ENCODE data around the gene GALNS. TPM values are rescaled to one million over a fixed set of nuclear protein-coding genes. Genes with fewer than 3 reads are reported as not detected.

GALNS gene
- total and polyA plus RNA-seq, 2 of the 4 experiments (the other 2 are of a cell fraction) = 7.2 to 32.5 TPM

- Histone ChIP-seq H3K27ac (ENCODE audit: insufficient read depth, low read length) (peak overlapping the region; percentile 37; the same call in 1 of the 2 replicates), H4K20me1 (ENCODE audit: insufficient read depth, low read length) (peaks cover 2% of the 10 kb centered on the region), H3K9me1 (ENCODE audit: insufficient read depth, low read length) (no peaks in the 10 kb centered on the region; the same call in 1 of the 2 replicates), H4K91ac (ENCODE audit: insufficient read depth, low read depth, low read length) (no peak overlapping the region; the same call in 1 of the 2 replicates), H4K8ac (ENCODE audit: low read depth in 2 of 2, low read length in 2 of 2) (0 out of 4 replicates have a peak overlapping the region, but pooled peaks of 1 of the 2 experiments have one; percentile 55), H3K27me3 (ENCODE audit: control insufficient read depth, insufficient read depth, low read length) (no peaks in the 10 kb centered on the region), H2AK9ac (replicated peaks; ENCODE audit: low read depth, low read length, poor library complexity) (peak overlapping the region; percentile 98), H2BK5ac (ENCODE audit: low read depth, low read length, poor library complexity, severe bottlenecking) (no peak overlapping the region), H3K56ac (ENCODE audit: extremely low read depth, insufficient read depth, low read length) (peak overlapping the region; percentile 30), H3K4ac (ENCODE audit: low read depth, low read length) (peak overlapping the region; percentile 4; the same call in 1 of the 2 replicates), H3K14ac (replicated peaks; ENCODE audit: low read depth, low read length) (peak overlapping the region; percentile 79; the same call in 1 of the 2 replicates), H2AFZ (replicated peaks; ENCODE audit: low read length, poor library complexity) (peak overlapping the region; percentile 43), H2BK120ac (ENCODE audit: low read depth, low read length) (no peak overlapping the region), H3K23ac (ENCODE audit: low read depth, low read length) (peak overlapping the region; percentile 66; the same call in 1 of the 2 replicates), H4K5ac (ENCODE audit: low read depth, low read length) (no peak overlapping the region), H2AK5ac (ENCODE audit: low read depth, low read length) (peak overlapping the region; percentile 82), H3K18ac (ENCODE audit: low read depth, low read length) (no peak overlapping the region), H3K4me2 (ENCODE audit: low read depth, low read length) (peak overlapping the region; percentile 68), H3K4me3 (ENCODE audit: insufficient read depth, low read depth, low read length) (peak overlapping the region; percentile 43), H3K79me1 (ENCODE audit: low read depth in 1 of 2, low read length in 2 of 2) (peaks cover 7 to 39% of the 10 kb centered on the region in 2 experiments; a peak in 3 of 4 replicates), H3K4me1 (ENCODE audit: control insufficient read depth, insufficient read depth, low read length) (peaks cover 8% of the 10 kb centered on the region; the same call in 1 of the 2 replicates), H2BK20ac (ENCODE audit: low read depth, low read length) (no peak overlapping the region), H3K9me3 (ENCODE audit: control insufficient read depth, insufficient read depth, low read length) (no peaks in the 10 kb centered on the region), H3K9ac (ENCODE audit: low read depth, low read length) (peak overlapping the region; percentile 67), H3K36me3 (ENCODE audit: control insufficient read depth, insufficient read depth, low read length) (peaks cover 14% of the 10 kb centered on the region), H2BK15ac (ENCODE audit: low read depth, low read length) (no peak overlapping the region)
- BruUV-seq (replicated peaks) = no TSS peak
- ChIA-PET CTCF (no interaction called here), POLR2A (ENCODE audit: unreplicated experiment) (no interaction called here)
- TF ChIP-seq CEBPB (IDR thresholded peaks at IDR 0.05; ENCODE audit: low read depth, low read length) (no peak), POLR2A (IDR thresholded peaks at IDR 0.05; ENCODE audit: low read depth, low read length) (no peak), FOS (IDR thresholded peaks at IDR 0.05; ENCODE audit: low read depth, low read length) (no peak), SMC3 (IDR thresholded peaks at IDR 0.05; ENCODE audit: low read depth, low read length) (no peak), RCOR1 (IDR thresholded peaks at IDR 0.05; ENCODE audit: insufficient replicate concordance, low read length) (no peak), CHD1 (IDR thresholded peaks at IDR 0.05; ENCODE audit: low read depth, low read length) (no peak), MAFK (IDR thresholded peaks at IDR 0.05; ENCODE audit: low read depth, low read length) (no peak)
- no peak for ATAC-seq (ENCODE audit: low read depth)
- dilution Hi-C loops (cut with HindIII; ENCODE audit: low sequenced_read_pairs, unreplicated experiment) (no loop called here), in situ Hi-C loops (cut with MboI; ENCODE audit: low sequenced_read_pairs) (no loop called here), intact Hi-C loops (cut with micrococcal nuclease) (no loop called here)
- 4% methylated on average over 5 of the region's 16 CpGs; no CpG with 5 or more reads in 1 of the 2 experiments for WGBS, 2 experiments (ENCODE audit: extremely low coverage in 2 of 2, insufficient read length in 1 of 2)
- DNase-seq = no peak
Observed at GRCh38 chr16:88804173-88804551, 52.6 kb downstream of the GALNS start.

Measured in IMR-90 (cell line).